Placental pericyte (primary cell): ENCODE data around the gene TBC1D8B. TPM values are rescaled to one million over a fixed set of nuclear protein-coding genes. Genes with fewer than 3 reads are reported as not detected.

Experiments
- total RNA-seq: library from RNA; depleted of rRNA; stranded (reverse); fragments of >200 nt; gene quantifications from 2 replicates; pipeline ENCODE4 v1.2.3, GENCODE V29; 2012

The TBC1D8B gene
- 7.7 and 10.6 TPM in 2 replicates for total RNA-seq

DNA sequence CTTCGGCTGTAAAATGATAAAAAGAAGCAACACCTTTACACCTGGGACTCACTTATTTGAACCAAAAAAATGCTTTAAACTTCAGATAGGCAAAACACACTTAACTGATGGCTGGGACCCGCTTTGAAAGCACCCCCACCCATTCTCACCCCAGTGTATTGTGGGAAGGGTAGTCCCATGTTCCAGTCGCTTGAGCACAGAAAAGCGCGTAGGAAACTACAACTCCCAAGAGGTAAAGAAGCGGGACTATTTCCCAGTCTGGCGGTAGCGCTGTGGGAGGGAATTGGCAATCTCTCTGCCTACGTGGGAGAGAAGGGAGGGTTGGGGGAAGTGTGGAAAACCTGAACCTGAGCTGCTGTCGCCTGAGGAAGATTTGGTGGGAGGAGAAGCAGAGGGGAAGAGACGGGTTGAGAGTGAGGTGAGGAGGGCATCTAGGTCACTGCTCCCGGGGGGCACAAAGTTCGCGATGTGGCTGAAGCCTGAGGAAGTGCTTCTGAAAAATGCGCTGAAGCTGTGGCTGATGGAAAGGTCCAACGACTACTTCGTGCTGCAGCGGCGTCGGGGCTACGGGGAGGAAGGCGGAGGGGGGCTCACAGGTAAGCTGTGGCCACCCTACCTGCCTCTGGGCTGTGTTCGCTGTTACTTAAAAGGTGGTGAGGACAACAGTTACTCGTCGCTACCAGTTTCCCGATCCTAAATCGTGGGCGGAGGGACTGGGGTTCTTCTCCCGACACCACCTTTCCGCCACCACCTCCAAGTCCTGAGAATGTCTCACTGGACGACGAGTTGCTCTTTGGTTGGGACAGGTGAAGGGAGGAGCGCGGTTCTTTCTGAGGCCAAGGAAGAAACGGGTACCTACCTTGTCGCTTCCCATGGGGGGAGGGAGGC lies at the start of gene TBC1D8B:
TBC1D8B (plus strand) TSS at position 286 of the 888 bp plus-strand sequence; CDS start at position 467, 181 bp downstream.

DNA sequence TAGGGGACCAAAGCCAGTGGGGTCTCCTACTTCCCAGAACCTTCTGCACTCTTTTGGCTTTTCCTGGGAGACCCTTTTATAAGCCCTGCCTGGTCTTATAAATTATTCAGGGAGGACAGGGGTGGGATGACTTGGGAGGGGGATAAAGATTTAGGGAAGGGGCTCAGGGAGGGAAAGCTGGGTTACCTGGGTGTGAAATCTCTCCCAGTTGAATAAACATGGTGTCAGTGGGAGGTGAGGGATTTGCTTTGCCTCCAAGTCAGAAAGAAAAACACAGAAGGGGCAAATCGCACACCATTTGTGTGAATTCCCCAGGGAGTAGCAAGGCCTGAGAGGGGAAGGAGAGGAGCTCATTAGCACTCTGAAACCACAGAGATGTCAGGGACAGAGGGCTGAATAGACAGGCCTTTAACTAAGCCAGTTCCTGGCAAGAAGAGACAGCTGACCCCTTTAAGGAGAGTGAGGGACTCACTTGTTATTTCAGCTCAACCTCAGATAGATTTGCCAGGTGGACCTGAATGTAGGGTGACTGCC lies 100.9 kb downstream of the TBC1D8B start, which contains the start of gene RIPPLY1:
RIPPLY1 (minus strand) TSS at position 51 of the 534 bp plus-strand sequence. CDS start 54 bp downstream, outside the sequence.

DNA sequence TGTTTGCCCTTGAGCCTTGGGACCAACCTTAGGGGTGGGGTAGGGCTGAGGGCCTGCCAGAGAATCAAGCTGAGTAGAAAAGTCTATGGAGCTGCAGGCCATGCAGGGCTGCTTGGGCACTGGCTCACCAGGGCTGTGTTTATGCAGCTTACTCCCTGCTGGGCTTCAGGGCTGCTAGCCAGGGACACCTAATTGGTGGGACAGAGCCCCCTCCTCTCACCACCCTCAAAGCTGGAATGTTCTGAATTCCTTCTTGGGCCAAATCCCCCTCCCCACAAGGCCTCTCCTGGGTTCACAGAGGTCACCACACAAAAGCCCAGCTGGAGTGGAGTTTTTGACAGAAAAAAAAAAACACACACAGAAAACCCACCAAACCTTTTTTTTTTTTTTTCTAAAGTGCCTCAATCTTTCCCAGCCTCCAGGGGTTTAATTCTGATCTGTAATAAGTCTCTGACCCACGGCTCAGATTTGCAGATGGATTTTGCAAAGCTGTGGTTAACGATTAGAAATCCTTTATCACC lies 117.5 kb downstream of the TBC1D8B start, which contains the start of gene CLDN2:
CLDN2 (plus strand) TSS at position 471 of the 521 bp plus-strand sequence. CDS start 7,827 bp downstream, outside the sequence.

Other genes with a start within 250 kb of the TBC1D8B start
- 1.7 TPM in 1 of 2 replicates, not detected in the other for gene RADX, start 190.7 kb upstream of the TBC1D8B start, total RNA-seq
- 1.5 and 11.0 TPM in 2 replicates for gene RNF128, start 76.0 kb upstream of the TBC1D8B start, total RNA-seq
- gene RIPPLY1, start 100.7 kb downstream of the TBC1D8B start, total RNA-seq: not detected in 2 replicates
- 0.14 TPM in 1 of 2 replicates, not detected in the other for gene CLDN2, start 117.7 kb downstream of the TBC1D8B start, total RNA-seq
- 43.8 and 65.3 TPM in 2 replicates for gene MORC4, start 197.5 kb downstream of the TBC1D8B start, total RNA-seq